ENCODE measurements around the gene CCL14.
"Not testable (repeated sequence)": the region's sequence is repeated elsewhere in the genome, so short reads cannot be mapped to it uniquely, and the experiment has no call there.

The CCL14 gene

DNA sequence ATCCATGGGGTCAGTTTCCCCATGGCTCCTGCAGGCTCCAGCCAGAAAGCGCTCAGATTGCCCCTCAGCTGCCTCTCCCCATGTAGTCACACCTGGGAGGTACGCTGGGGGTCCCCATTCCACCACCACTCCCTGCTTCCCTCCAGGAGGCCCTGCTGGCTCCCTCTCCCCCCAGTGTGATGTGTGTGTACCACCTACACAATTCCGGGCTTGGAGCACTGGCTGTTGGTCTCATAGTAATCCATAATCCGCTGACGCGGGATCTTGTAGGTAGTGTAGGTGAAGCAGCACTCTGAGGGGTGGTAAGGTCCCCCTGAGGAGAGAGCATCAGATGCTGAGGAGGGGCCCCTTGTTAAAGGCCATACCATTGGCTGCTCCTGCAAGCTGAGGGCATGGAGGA, 2.4 kb downstream of the CCL14 start:
- no peak for DNase-seq

DNA sequence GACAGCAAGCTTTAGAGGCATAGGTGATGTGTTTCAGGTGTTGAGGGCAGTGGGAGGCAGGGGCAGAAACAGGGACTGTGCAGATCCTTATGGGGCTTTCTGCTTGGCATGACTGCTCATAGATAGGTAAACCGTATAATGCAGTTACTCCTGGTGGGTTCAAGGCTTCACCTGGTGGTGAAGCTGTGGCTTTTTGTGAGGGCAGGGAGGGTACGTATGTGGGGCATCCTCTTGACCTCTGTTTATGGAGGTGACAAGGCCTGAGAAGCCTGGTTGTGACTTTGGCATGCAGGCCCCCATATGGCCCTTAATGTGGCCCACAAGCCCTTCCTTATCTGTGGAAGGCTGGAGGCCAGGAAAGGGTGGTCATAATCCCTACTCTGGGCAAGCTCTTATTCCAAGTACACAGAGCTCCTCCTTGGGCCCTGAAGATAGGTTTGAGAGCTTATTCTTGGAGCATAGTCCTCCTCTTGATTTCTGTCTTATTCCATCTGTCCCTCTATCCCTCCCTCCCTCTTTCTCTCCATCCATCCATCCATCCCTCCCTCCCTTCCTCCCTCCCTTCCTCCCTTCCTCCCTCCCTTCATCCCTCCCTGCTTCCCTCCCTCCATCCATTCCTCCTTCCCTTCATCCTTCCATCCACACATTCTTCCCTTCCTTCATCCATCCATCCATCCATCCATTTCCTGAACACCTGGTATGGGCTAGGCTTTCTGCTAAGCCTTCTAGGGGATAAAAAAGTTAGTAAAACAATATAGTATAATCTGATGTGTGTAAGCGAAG, 3.9 kb downstream of the CCL14 start:
- no peak for DNase-seq

DNA sequence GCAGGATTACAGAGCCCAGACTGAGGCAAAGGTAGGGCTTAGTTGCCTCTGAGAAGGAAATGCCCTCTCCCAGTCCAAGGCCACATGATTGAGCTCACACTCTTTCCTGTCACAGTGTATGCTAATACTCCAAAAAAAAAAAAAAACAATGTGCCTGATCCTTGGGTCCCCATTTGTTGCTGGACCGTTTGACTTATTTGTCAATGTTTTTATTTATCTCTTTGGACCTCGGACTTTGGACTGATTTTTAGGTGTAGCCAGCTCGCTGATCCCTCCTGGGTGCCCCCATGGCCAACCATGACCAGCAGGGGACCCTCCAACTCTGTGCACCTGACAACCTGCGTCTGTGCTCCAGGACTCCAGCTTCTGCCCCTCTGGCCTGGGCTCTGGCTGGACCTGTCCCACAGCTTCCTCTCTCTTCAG, 4.6 kb downstream of the CCL14 start:
- no peak for DNase-seq

DNA sequence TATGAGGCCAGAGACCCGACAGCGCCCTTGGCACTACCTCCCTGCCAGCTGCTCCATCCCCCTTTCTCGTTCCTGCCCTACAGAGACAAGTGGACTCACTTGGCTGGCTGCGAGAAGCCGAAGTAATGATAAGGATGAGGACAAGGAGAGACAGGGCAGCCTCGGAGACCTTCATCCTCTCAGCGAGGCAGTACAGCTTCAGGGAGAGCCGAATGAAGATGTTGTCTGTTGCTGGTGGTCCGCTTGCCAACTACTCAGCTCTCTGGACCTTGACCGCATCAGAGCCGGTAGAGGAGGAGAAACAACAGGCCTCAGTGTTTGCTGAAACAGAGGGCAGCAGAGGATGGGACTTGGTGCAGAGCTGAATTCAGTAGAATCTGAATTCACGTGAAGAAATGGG, 5.3 kb downstream of the CCL14 start, which contains the start of gene CCL16:
TSS of gene CCL16 (minus strand) at position 252 of the 400 bp plus-strand sequence. CDS start at position 175, 77 bp downstream.
- DNase-seq: no peak

DNA sequence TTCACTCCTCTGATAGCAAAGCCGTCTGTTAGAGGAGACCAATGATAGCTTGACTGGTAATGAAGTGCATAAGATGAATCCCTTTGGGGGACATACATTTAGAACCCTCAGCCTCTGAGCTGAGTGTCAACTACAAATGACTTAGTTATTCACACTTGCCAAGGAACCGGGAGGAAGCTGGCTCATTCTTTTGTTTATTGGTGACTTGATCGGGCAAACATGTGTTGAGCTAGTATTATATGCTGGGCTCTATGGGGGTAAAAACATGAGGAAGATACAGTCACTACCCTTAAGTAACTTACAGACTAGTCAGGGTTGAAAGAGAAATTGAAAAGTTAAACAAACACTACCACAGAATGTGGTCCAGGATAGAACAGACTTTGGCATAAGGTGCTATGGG, 8.2 kb downstream of the CCL14 start:
- no peak for DNase-seq

DNA sequence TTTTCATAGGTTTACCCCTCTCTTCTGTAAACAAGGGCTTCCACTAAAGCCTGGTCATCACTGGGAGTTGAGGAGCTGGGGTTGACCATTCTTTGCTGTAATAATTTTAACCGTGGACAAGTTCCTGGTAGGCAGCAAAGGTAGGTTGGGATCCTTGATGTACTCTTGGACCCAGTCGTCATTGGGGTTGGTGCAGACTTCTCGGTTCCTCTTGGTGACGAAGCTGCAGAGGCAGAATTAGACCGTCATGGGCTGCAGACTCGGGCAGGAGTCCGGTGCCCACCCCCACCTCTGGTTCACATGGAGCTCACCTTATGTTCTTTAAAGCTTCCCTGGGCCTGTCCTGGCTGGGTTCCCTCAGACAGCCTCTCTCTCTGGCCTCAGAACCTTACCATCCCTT, 9.0 kb downstream of the CCL14 start:
- no peak for DNase-seq

DNA sequence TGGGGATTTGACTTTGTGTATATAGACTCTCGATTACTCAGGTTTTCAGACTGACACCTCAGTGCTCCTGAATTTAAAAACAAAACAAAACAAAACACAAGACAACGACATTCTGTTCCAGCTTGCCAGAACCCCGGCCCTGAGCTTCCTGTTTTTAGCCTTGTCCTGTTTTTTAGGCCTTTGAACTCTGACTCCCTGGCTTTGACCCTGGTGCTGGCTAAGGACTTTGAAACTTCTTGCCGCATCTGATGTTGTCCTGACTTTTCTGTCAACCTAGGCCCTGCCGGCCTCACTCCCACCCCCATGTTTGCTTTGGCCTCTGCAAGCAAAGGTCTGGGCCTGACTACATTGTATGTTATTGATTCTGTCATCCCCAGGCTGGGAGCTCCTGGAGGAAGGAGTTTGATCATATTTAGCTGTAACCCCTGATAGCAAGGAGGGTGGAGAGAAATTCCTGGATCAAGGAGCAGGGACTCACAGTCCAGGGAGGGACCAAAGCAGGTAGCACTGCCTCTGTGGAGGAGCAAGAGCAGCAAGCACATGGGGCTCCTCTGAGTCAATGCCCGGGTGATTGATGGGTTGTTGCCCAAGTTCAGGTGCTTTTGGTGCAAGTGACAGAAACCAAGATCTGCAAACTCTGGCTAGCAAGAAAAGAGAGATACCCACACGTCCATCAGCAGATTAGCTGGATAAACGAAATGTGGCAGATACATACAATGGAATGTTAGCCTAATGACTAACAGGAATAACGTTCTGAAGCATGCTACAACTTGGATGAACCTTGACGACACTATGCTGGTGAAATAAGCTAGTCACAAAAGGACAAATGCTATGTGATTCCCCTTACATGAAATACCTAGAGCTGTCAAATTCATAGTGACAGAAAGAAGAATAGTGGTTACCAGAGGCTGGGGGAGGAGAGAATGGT, 12.9 kb downstream of the CCL14 start:
- no peak for DNase-seq

DNA sequence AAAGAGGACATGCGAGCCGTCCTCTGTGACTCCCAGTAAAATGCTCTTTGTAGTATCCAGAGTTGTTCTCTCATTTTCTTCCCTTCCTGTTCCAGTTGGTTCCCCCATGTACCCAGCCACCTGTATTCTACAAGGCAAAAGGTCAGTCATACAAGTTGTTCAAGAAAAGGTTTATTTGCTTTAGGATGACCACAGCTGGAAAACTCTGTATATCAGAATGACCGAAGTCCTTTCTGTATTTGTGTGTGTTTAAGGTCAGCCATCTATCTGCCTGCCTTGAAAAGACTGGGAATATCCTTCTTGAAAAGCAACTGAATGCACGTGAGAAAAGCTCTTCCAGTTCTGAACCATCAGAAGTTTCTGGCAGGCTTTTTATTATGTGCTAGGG, 13.6 kb downstream of the CCL14 start:
- no peak for DNase-seq

DNA sequence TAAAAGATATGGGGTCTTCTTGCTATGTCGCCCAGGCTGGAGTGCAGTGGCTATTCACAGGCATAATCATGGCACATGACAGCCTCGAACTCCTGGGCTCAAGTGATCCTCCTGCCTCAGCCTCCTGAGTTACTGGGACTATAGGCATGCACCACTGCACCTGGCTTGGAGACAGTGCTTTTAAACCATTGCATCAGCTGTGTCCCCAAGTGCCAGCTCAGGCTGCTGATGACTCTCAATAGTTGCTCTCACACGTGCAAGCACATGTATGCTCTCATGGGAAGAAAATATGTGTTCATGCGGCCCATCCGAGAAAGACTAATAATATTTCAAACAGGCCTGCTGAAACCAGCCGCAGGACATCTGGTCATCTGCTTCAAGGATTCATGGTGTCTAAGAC, 14.0 kb downstream of the CCL14 start:
- no peak for DNase-seq

DNA sequence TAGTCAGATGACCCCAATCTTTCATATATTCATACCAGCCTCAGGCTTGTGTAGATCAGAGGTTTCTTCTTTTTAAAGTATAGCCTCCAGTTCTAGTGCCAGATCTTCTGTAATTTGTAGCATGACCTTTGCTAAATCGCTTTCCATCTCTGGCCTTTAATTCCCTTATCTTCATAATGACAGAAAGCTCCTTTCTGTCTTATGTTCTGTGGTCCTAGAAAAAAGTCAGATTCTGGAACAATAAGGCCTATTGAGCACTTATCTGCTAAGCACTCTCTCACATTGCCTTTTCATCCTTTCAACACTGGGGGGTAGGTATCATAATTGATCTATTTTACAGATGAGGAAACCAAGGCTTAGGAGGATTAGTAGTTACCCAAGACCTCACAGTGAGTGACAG, 14.5 kb downstream of the CCL14 start:
- no peak for DNase-seq

DNA sequence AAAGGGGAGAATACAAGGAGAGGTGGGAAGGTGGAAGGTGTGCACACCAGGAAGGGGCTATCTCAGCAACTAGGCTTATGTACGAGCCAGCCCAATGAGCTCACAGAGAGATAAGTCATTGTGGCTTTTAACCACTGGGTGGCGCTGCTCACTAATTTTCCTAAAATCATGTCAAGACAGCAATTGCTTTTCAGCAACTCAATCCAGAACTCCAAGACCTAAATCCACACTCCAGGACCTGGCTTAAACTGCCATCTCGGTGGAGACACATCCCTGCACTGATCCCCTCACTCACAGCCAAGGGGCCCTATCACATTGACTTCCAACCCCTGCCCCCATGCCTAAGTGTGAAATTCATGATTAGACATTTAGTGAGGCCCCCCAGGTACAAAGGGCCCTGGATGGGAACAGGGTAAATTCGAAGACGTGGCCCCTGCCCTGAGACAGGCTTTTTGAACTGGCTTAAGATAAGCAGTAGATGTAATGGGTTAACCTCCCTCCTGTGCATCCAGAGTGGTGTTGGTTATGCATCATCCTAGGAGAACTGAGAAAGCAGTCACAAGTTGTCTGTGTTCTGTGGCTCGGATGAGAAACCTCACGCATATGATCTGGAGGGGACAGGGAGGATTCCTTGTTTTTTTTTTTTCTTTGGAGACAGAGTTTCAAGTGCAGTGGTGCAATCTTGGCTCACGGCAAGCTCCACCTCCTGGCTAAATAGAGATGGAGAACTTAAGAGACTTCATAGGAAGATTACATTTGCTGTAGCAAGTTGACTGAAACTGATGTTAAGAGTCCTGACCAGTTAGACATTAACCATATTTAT, 16.8 kb downstream of the CCL14 start:
- DNase-seq: peak; percentile 35

DNA sequence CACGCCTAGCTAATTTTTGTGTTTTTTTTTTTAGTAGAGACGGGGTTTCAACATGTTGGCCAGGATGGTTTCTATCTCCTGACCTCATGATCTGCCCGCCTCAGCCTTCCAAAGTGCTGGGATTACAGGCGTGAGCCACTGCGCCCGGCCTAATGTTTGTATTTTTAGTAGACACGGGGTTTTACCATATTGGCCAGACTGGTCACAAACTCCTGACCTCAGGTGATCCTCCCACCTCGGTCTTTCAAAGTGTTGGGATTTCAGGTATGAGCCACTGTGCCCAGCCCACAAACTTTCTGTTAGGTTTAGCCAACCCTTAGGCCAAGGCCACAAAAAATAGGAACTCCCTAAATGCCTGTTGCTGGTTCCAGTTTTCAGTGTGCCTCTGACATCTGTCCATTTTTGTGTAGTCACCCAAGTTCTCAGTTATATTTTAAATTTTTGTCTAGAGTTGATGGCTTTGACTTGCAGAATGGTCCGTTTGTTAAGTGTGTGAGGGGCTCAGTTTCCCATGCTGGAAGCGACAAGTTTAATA, 17.9 kb downstream of the CCL14 start:
- no peak for DNase-seq

DNA sequence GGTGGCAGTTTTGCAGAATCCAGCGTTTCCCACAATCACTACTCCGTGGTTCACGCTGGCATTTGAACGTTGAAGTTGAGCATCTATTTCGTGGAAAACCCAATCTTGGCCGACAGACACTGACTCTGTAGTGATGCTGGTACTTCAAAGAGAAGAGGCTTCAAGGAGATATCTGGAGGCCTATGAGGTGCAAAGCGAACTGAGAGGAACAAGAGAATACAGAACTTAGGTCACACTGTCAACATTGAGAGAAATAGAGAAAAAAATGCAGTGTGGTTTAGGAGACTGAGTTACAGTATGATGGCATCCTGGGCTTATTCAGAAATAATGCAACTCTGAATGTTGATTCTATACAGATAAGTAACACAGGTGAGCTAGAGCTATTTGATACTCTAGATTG, 21.3 kb downstream of the CCL14 start:
- DNase-seq: no peak

DNA sequence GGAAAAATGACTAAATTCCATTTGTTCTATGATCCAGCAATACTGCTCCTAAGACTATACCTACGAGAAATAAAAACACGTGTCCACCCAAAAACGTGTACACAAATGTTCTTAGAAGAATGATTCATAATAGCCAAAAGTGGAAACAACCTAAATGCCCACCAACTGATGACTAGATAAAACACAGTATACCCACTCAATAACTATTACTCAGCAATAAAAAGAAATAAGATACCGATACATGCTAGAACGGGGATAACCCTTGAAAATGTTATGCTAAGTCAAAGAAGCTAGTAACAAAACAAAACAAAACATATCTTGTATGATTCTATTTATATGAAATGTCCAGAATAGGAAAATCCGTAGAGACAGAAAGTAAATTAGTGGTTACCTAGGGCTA, 22.9 kb downstream of the CCL14 start:
- no peak for DNase-seq

DNA sequence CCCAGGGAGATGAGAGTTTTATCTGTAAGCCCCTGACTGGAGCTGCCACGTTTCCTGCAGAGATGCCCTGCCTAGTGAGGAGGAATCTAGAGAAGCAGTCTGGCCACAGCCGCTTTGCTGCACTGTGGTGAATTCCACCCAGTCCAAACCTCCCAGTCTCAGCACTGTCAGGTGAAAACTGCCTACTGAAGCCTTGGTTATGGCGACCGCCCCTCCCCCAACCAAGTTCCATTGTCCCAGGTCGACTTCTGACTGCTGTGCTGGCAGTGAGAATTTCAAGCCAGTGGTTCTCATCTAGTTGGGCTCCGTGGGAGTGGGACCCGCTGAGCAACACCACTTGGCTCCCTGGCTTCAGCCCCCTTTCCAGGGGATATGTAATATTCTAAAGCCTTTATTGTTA, 32.8 kb downstream of the CCL14 start:
- DNase-seq: no peak

DNA sequence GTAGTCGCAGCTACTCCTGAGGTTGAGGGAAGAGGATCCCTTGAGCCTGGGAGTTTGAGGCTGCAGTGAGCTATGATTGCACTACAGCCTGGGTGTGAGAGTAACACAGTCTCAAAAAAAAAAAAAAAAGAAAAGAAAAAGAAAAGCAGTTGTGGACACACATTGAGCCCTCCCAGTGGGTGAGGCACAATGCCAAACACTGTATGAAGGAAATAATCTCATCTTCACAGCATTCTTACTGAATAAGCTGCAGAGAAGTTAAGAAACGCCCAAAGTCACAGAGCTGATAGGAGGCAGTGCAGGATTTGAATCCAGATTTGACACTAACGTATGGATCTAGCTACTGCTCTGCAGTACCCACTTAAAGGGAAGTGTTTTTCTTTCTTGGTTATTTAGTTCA, 37.1 kb downstream of the CCL14 start:
- DNase-seq: no peak

DNA sequence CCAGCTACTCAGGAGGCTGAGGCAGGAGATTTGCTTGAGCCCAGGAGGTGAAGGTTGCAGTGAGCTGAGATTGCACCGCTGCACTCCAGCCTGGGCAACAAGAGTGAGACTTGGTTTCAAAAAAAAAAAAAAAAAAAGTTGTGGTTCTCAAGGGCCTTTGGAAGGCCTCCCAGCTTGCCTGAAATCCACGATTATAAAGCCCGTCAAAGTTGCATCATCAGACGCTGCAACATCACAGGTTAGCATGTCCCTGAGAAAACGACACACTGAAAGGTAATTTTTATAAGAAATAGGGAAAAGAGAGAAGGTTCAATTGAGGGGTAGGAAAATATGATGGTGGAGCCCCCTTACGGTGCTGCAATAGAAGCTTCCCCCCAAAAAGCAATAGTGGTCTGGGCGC, 38.4 kb downstream of the CCL14 start:
- DNase-seq: no peak

DNA sequence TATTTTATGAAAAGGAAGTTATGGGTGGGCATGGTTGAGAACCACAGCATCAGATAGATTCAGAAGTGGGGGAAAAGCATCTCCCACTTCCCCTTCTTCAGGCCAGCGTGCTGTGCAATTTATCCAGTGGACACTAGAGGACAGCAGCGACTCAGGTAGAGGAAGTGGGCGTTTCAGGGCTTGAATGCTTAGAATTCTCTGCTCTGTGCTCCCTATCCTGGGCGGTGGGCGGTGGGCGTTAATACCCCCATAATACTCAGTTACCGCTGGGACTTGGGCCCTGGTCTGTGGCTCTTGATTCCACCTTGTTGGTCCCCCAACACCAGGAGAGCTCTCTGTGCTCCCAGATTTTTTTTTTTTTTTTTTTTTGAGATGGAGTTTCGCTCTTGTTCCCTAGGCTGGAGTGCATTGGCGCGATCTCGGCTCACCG, 39.4 kb downstream of the CCL14 start:
- peak; percentile 7 for DNase-seq

DNA sequence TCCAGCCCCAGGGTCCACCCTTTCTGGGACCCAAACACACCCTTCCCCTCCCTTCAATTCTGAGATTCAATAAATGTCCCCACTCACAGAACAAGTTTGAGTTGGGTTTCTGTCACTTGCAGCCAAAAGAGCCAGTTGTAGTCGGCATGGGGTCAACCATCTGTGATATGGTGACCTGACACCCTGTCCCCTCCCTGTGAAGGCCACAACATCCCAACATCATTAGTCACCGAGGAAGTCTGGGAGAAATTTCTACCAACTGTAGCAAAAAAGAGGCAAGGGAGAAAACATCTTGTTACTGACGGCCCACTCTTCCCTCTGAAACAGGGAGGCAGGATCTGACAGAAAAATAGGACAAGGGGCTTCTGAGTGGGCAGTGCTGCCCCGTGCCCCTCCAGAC, 42.4 kb downstream of the CCL14 start:
- no peak for DNase-seq

DNA sequence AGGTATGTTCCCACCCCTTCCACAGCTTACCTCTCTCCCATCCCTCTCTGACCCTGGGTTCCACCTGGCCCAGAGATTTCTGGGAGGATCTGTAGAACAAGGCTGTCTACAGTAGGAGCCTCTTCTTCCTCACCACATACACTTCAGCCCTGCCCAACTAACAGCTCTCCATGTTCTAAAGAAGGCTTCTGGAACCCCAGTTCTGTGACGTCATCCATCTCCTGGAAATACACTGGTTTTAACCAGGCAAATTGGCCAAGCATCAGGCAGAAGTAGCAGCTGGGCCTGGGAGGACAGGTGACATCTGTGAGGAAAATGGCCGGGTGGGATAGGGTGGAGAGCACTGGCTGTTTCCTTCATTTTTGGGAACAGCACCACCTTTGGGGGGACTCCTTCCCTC, 43.0 kb downstream of the CCL14 start, which contains the start of gene LYZL6:
TSS of gene LYZL6 (minus strand) at position 177 of the 400 bp plus-strand sequence. CDS start 4,357 bp downstream, outside the sequence.
- DNase-seq: no peak

DNA sequence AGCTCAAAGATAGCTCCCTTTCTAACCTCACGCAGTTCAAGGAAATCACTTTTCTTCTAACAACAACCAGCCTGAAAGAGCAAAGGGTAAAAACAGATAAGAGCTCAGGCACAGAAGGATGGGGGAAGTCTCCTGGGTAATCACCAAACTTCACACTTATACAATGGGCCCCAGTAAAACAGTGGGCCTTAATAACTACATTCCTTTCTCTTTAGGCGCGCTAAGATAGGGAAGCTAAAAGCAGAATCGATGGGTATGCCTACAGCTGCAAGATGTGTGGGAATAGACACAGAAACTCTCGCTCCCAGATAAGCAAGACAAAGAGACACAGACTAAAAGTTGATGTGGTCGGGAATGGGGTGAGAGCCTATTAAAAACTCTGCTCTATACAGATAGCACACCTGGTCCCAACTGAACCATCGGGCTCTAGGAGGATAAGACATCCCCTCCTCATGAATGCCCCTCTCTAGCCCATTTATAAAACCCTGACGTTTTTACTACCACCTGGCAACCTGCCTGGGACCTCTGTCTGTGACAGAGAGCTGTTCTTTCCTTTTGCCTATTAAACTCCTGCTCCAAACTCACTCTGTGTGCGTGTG, 43.8 kb downstream of the CCL14 start:
- no peak for DNase-seq

DNA sequence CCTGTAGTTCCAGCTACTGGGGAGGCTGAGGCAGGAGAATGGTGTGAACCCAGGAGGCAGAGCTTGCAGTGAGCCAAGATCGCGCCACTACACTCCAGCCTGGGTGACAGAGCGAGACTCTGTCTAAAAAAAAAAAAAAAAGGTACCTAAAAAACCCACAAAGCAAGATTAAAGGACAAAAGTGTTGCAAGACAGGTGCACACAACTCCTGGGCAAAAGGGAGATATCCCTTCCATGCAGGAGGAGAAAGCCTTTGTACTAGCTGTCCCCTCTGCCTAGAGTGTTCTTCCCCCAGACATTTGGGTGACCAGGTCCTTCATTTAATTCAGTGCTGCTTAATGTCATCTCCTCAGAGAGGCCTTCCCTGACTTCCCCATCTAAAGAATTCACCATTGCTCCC, 48.0 kb downstream of the CCL14 start:
- DNase-seq: not testable (repeated sequence)
